DOHH2 (cell line): ENCODE data around the gene CFAP44.

ENCODE experiments used
- H3F3A ChIP-seq: fragments of 200-600 bp; sonication (generic), shearing (Covaris generic); 2 replicates; pipeline ENCODE4 v1.6.0; 2016; ENCODE audit warnings: antibody characterized with exemption, mild to moderate bottlenecking; ENCODE audit not compliant: control insufficient read depth, insufficient read depth
- H3K27ac ChIP-seq: fragments of 200-600 bp; sonication (generic); 2 replicates; pipeline ENCODE4 v1.5.1; 2014; ENCODE audit warnings: low read depth, mild to moderate bottlenecking, low read length, moderate library complexity
- H3K27me3 ChIP-seq: fragments of 200-600 bp; sonication (generic); 2 replicates; pipeline ENCODE4 v1.6.1; 2014; ENCODE audit warnings: mild to moderate bottlenecking, low read length, mixed read lengths; ENCODE audit not compliant: control insufficient read depth
- H3K36me3 ChIP-seq: fragments of 200-600 bp; sonication (generic); 2 replicates; pipeline ENCODE4 v1.6.1; 2014; ENCODE audit warnings: mild to moderate bottlenecking, low read length, moderate library complexity, mixed read lengths; ENCODE audit not compliant: control insufficient read depth
- H3K4me1 ChIP-seq: fragments of 200-600 bp; sonication (generic); 2 replicates; pipeline ENCODE4 v1.6.1; 2014; ENCODE audit warnings: mild to moderate bottlenecking, low read length, mixed read lengths; ENCODE audit not compliant: control insufficient read depth
- H3K4me2 ChIP-seq: fragments of 200-600 bp; sonication (generic); 2 replicates; pipeline ENCODE4 v1.6.0; 2014; ENCODE audit warnings: mild to moderate bottlenecking, low read length, moderate library complexity
- H3K4me3 ChIP-seq: fragments of 200-600 bp; sonication (generic); 2 replicates; pipeline ENCODE4 v1.5.1; 2014; ENCODE audit warnings: mild to moderate bottlenecking, low read length, mixed read lengths
- H3K79me2 ChIP-seq: fragments of 200-600 bp; sonication (generic); 2 replicates; pipeline ENCODE4 v1.6.1; 2014; ENCODE audit warnings: mild to moderate bottlenecking, low read length, mixed read lengths; ENCODE audit not compliant: control insufficient read depth
- H3K9me2 ChIP-seq: fragments of 200-600 bp; sonication (generic); replicated peaks from 2 replicates; pipeline ENCODE4 v1.6.1; 2014; ENCODE audit warnings: mild to moderate bottlenecking, low read length, mixed read lengths; ENCODE audit not compliant: control insufficient read depth
- H3K9me3 ChIP-seq: fragments of 200-600 bp; sonication (generic); 2 replicates; pipeline ENCODE4 v1.6.1; 2014; ENCODE audit warnings: antibody characterized with exemption, low read length, mixed read lengths; ENCODE audit not compliant: control insufficient read depth, insufficient read depth
- H4K20me1 ChIP-seq: fragments of 200-600 bp; sonication (generic); 2 replicates; pipeline ENCODE4 v1.6.0; 2014; ENCODE audit warnings: low read depth, mild to moderate bottlenecking, antibody characterized with exemption, low read length, moderate library complexity; ENCODE audit not compliant: control insufficient read depth, insufficient read depth
- EZH2phosphoT487 ChIP-seq: fragments of 200-600 bp; sonication (generic); IDR thresholded peaks from 2 replicates; pipeline ENCODE4 v1.6.1; 2017; ENCODE audit warnings: borderline replicate concordance, mild to moderate bottlenecking, antibody characterized with exemption, low read length, moderate library complexity, mixed read lengths
- TF ChIP-seq, protein P1 (sequence below): fragments of 200-600 bp; sonication (generic); IDR thresholded peaks from one replicate; pipeline ENCODE4 v1.5.1; 2014; ENCODE audit warnings: antibody characterized with exemption, mild to moderate bottlenecking, low read depth, low read length; ENCODE audit not compliant: poor library complexity, severe bottlenecking

CFAP44 gene

DNA sequence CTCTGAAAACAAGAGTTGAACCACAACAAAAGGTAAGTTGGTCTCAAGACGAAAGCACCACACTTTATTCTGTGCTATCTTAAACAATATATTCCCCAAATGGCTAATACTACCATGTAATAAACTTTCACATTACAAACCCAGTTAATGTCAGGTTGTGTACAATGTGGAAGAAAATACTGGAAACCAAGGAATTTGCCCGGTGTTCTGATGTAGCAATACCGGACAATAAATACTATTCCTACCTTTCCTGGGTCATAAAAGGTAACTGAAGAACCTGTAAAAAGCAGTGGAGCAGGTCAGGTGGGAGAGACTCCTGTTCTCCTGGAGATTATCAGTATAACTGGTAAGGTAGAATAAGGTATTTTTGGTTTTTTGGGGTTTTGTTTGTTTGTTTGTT lies 3.9 kb downstream of the CFAP44 start:
- H3K4me3 ChIP-seq = no peak overlapping the region
- no peaks in the 10 kb centered on the region for H3K9me3 ChIP-seq
- H3K4me2 ChIP-seq = no peak overlapping the region
- no peaks in the 10 kb centered on the region for H3F3A ChIP-seq
- H3K27me3 ChIP-seq = no peaks in the 10 kb centered on the region
- no peaks in the 10 kb centered on the region for H3K4me1 ChIP-seq
- H3K27ac ChIP-seq = no peak overlapping the region
- H3K79me2 ChIP-seq = no peaks in the 10 kb centered on the region
- H3K36me3 ChIP-seq = peaks cover 8% of the 10 kb centered on the region; the same call in 1 of the 2 replicates
- H3K9me2 ChIP-seq = no peaks in the 10 kb centered on the region
- no peaks in the 10 kb centered on the region for H4K20me1 ChIP-seq
- no peak for TF ChIP-seq EZH2phosphoT487
- TF ChIP-seq, protein P1, sequence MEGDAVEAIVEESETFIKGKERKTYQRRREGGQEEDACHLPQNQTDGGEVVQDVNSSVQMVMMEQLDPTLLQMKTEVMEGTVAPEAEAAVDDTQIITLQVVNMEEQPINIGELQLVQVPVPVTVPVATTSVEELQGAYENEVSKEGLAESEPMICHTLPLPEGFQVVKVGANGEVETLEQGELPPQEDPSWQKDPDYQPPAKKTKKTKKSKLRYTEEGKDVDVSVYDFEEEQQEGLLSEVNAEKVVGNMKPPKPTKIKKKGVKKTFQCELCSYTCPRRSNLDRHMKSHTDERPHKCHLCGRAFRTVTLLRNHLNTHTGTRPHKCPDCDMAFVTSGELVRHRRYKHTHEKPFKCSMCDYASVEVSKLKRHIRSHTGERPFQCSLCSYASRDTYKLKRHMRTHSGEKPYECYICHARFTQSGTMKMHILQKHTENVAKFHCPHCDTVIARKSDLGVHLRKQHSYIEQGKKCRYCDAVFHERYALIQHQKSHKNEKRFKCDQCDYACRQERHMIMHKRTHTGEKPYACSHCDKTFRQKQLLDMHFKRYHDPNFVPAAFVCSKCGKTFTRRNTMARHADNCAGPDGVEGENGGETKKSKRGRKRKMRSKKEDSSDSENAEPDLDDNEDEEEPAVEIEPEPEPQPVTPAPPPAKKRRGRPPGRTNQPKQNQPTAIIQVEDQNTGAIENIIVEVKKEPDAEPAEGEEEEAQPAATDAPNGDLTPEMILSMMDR = no peak

DNA sequence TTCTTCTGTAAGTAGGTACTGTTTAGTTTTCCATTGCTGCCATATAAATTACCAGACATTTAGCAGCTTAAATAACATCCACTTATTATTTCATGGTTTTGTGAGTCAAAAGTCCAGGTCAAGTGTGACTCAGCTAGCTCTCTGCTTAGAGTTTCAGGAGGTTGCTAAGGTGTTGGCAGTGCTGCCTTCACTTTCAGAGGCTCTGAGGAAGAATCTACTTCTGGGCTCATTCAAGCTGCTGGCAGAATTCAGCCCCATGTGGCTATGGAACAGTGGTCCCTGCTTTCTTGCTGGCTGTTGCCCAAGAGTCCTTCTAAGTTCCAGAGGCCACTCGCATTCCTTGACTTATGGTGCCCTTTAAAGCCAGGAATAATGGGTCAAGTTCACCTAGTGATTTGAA lies 4.5 kb downstream of the CFAP44 start:
- no peaks in the 10 kb centered on the region for H3K9me3 ChIP-seq
- TF ChIP-seq, protein P1 = no peak
- TF ChIP-seq EZH2phosphoT487 = no peak

DNA sequence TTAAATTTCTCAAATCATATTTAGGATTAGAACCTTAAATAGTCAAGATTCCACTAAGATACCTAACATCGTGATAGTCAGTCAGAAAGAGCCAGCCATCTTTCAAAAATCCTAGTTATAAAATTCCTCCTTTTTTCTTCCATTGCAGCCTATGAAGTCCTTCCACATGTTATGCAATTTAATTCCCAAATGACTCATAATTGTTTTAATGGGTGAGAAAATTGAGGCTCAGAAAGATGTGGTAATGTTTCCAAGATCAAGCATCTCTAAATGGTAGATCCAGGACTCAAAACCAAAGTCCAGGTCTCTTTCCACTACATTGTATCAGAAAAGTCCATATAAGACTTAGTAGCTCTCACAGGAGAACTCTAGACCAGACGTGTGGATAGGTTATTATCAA lies 9.5 kb downstream of the CFAP44 start:
- no peaks in the 10 kb centered on the region for H3K27me3 ChIP-seq
- H4K20me1 ChIP-seq = no peaks in the 10 kb centered on the region
- no peak overlapping the region for H3K27ac ChIP-seq
- H3K79me2 ChIP-seq = no peaks in the 10 kb centered on the region
- H3K4me1 ChIP-seq = no peaks in the 10 kb centered on the region
- TF ChIP-seq, protein P1 = no peak
- no peak for TF ChIP-seq EZH2phosphoT487
- no peak overlapping the region for H3K4me3 ChIP-seq
- peaks cover 3% of the 10 kb centered on the region; the same call in 1 of the 2 replicates for H3K9me3 ChIP-seq
- H3F3A ChIP-seq = no peaks in the 10 kb centered on the region
- H3K4me2 ChIP-seq = no peak overlapping the region
- 0 out of 2 replicates have a peak, but pooled peaks cover 3% of the 10 kb centered on the region for H3K36me3 ChIP-seq
- H3K9me2 ChIP-seq = no peaks in the 10 kb centered on the region

More for the DNA sequence above, 4.5 kb downstream of the CFAP44 start:
- H3K9me2 ChIP-seq = no peaks in the 10 kb centered on the region
- H3K4me2 ChIP-seq = no peak overlapping the region
- H3K27me3 ChIP-seq = no peaks in the 10 kb centered on the region
- no peak overlapping the region for H3K4me3 ChIP-seq
- no peaks in the 10 kb centered on the region for H3F3A ChIP-seq
- no peaks in the 10 kb centered on the region for H3K4me1 ChIP-seq
- H4K20me1 ChIP-seq = no peaks in the 10 kb centered on the region
- peaks cover 8% of the 10 kb centered on the region; the same call in 1 of the 2 replicates for H3K36me3 ChIP-seq
- H3K27ac ChIP-seq = no peak overlapping the region
- H3K79me2 ChIP-seq = no peaks in the 10 kb centered on the region

DNA sequence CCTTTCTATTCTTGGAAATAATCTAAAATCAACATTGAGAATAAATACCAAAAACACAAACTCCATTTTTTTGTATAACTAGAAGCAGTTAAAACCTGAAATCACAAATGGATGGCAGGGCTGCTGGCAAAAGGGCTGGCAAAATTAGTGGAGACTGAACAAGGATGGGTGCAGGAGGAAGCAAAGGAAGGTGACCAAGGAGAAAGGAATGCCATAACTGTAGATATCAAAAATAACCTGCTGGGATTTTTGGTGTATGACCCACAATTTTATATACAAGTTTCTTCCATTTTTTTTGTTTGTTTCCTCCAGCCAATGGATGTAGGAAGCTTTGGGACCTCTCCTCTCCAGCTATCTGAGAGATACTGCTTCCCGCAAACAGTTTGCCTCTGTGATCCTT lies 12.7 kb downstream of the CFAP44 start:
- peaks cover 22% of the 10 kb centered on the region for H3K36me3 ChIP-seq
- no peaks in the 10 kb centered on the region for H3K9me2 ChIP-seq
- H3K4me2 ChIP-seq = no peak overlapping the region

More for the DNA sequence above, 12.7 kb downstream of the CFAP44 start:
- Histone ChIP-seq H3K79me2 (no peaks in the 10 kb centered on the region), H3K27me3 (no peaks in the 10 kb centered on the region), H3K4me3 (no peak overlapping the region), H3K9me3 (peaks cover 9% of the 10 kb centered on the region; the same call in 1 of the 2 replicates), H4K20me1 (no peaks in the 10 kb centered on the region), H3K27ac (no peak overlapping the region), H3F3A (no peaks in the 10 kb centered on the region), H3K4me1 (no peaks in the 10 kb centered on the region)
- TF ChIP-seq, protein P1 = no peak
- no peak for TF ChIP-seq EZH2phosphoT487
